HG02759 (cell line): Measurements from ENCODE around the gene IQGAP3.

Experiments used
- ATAC-seq: cut with Tn5 transposase; IDR thresholded peaks from one replicate; pipeline ENCODE4 v1.9.1; 2021; ENCODE audit warnings: mild to moderate bottlenecking, moderate library complexity; ENCODE audit not compliant: unreplicated experiment

Gene IQGAP3

DNA sequence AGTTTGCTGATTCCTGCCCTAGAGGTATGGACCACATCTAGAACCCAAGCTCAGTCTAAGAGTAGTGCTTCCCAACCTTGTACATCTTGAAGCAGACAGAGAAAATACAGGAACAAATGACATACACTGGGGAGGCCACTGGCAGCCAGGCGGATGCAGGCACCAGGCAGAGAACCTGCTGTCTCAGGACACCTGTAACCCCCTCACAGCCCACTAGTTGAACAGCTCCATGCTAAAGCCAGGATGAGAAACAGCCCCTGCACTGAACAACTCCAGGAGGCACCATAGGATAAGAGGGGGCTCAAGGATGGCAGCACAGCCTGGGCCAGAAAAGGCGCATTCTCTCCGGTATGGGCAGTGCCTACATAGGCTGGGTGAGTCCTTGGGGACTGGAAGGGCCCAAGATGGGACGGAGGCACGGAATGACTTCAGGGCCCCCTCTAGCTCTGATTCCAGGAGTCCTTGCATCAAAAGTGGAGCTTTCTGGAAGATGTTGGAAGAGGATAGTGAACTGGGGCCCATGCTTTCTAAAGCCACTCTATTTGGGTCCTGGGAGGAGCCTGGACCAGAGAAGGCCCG, 87.8 kb downstream of the IQGAP3 start:
- ATAC-seq = no peak

DNA sequence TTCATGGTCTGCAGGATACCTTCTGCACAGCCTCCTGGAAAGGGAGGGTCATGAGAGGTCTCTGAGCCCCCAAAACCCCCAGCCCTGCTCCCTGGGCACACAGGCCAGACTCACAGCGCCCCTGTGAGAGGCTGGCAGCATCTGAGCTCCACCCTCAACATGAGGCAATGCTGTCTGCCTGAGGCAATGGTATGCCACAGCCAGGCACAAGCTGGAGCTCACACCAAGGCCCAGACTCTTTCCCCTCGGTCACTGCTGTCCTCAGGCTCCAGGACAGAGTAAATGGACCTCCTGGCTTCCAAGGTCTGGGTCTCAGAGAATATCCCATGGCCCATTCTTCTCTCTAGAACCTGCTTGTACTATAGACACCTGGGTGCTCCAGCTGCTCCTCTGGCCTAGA, 89.0 kb downstream of the IQGAP3 start:
- no peak for ATAC-seq

DNA sequence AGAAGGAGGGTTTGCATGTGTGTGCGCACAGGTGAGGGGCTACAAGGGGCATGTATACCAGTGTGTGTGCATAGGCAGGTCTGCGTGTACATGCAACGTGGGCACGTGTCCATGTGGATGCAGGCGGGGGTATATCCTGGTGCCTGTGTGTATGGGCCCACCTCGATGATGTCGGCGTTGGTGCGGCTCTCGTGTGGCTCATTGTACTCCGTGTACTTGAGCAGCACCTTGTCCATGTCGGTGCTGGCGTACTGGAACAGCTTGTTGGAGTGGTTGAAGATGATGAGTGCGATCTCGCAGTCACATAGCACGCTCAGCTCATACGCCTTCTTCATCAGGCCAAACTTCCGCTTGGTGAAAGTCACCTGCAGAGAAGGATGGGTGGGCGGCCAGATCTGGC, 90.1 kb downstream of the IQGAP3 start:
- ATAC-seq = no peak

DNA sequence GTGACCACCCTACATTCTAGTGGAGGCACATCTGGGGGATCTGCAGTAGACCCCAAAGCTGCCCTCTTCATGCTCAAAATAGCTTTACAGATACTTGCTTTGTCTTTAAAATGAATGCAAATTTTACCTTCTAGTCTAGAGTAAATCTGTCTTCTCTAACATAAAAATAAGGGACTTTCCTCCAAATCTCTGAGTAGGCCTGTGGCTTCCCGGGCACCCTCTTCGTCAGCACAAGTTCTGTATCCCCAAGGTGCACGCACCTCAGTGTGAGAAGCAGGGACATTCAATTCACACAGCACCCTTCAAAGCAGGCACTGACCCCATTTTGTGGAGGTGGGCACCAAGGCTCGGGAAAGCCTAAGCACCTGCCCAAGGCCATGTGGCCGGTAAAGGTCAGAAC, 90.8 kb downstream of the IQGAP3 start:
- no peak for ATAC-seq

DNA sequence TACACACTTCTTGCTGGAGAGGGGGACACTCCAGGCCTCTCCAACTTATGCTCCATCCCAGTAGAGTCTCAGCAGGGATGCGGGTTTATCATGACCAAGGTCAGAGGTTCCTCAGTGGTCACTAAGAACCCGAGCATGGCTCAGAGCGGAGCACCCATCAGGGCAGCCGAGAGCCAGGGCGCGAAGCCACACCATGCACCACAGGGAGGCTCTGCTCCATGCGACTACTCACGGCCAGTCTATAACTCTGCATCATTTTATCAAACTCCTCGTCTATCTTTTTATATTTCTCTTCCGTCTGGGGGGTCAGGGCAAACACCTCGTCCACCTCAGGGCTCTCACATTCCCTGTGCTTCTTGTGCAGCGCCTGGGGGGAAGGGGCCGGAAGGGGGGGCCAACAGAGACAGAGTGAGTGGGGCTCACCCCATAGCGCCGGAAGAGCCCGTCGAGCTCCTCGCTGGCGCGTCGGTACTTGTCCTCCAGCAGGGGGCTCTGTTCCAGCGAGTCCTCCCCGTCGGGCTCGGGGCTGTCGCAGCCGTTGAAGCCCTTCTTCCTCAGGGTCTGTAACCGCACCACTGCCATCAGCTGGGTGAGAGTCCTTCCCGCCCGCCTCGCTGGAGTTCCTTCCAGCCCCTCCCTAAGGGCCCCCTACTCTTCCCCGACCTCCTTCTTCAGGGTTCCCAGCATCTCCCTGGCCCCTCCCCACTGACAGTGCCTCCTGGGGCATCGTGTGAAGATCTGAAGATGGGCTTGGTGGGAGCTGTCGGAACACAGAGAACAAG, 91.8 kb downstream of the IQGAP3 start:
- ATAC-seq = no peak

DNA sequence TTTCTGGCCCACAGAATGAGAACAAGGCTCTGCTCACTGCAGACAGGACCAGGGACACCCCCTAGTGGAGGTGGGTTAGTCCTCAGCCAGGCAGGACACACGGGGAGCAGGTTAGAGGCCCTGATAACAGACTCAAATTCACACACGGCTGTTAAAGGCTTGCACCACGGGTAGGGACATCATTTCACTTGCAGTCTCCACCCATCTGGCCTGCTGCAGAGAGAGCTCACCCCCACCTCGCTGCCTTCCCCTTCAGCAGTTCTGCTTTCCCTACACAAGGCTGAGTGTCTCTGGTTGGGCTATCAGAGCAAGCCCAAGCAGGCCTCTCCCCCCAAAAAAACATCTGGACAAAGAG, 92.4 kb downstream of the IQGAP3 start:
- ATAC-seq = no peak

DNA sequence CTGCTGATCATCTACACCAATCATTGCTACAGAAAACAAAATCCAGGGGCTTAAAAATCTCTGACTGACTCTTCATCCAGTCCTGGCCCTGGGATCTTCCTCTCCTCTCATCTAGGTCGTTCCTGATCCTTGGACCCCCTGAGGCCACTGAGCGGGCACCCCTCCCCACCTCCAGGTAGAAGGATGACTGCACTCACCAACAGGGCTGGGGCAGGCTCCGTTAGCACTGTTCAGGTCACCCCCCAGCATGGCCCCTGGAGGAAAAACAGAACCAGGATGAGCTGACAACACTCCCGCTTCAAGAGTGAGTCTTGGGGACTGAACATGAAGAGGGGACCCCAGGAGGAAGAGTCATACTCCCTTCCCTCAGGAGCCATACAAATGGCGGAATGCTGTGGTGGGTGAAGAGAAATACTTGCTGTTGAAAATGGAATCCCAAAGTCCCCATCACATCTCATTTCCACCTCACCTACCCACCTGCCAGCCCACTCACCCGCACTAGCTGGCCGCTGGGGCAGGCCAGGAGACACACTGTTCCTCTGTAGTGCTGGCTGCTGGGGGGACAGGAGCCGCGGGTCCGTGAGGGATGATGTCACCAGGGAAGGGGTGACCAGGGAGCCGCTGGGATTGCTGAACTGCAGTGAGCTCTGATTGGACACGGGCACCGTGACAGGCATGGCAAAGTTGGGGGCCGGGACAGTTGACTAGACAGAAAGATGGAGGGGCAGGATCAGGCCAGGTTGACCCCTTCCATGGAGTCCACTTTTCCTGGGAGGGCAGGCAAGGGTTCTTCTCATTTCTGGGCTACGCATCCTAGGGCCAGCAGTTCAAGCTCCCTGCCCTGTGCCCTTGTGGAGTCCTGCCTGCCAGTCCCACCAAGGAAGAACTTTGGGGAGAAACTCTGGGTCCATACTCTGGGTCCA, 93.0 kb downstream of the IQGAP3 start:
- ATAC-seq = no peak

DNA sequence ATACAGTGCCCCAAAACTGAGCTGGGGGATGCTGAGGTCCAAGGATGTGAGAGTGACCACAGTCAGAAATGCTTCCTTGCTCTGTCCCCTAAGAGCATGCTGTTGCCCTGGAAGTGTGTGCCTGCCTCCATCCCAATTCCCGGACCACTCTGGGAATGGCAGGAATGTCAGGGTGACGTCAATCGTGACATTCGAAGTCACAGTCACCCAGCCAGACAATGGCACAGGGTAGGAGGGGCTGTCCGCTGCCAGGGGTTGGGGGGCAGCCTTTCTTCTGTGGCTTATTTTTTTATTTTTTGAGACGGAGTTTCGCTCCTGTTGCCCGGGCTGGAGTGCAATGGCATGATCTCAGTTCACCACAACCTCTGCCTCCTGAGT, 94.1 kb downstream of the IQGAP3 start:
- ATAC-seq = no peak

DNA sequence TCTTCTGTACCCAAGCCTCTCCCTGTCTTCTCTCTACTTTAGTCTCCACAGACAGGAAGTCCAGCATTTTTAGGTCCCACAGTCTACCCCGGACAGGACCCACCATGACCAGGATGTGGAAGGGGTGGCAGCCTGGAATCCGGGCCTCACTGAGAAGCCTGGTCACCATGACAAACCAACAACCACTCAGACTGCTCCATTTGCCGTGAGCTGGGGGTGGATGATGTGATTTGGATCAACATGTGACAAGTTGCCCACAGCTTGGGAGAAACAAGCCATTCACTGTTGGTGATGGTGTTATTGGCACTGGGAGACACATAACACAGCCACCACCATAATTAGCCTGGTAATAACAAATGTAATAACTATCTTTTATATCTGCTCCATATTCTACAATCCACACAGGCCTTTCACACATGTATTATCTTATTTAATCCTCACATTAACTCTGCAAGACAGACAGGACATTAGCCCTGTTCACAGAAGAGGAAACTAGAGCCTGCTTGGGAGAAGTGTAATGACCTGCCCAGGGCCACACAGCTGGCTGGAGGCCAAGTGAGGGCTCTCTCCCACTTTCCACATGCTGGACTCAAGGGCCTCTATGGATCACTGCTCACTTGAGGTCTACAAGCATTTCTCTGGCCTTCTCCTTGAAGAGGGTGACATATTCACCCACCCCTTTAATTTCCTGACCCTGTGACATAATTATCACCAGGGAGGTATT, 94.7 kb downstream of the IQGAP3 start:
- ATAC-seq = no peak

DNA sequence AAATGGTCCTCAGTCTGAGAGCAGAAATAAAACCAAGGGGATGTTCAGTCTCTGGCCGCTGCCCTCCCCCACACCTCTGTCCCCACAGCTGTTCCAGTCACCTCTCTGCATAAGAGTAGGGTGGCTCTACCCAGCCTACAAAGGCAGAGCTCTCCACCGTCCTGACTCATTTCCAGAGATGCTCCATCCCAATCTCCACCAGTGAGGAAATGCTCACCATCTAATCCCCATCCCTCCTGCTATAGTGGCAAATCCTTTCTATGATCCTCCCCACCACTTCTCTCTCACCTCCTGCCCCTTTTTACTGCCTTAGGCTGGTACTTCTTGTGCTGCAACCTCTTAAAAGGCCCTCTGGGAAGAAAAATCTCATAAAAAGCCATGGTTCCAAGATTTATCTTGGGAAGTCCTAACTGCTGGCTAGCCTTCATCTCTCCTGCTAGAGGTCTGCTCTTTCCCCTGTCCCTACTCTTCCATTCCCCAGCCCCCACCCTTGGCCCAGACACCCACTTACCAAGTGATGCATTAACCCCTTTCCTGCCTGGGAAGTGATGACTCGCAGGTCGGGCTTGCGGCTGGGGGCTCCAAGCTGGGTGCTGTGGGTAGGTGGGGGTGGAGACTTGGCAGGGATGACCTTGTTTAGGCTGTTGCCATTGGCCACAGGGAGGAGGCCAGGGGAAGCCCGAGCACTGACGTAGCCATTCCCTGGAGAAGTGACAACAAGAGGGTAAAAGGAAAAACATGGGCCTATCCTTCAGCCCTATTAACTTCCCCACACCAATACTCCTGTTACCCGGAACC, 95.7 kb downstream of the IQGAP3 start:
- ATAC-seq = no peak

DNA sequence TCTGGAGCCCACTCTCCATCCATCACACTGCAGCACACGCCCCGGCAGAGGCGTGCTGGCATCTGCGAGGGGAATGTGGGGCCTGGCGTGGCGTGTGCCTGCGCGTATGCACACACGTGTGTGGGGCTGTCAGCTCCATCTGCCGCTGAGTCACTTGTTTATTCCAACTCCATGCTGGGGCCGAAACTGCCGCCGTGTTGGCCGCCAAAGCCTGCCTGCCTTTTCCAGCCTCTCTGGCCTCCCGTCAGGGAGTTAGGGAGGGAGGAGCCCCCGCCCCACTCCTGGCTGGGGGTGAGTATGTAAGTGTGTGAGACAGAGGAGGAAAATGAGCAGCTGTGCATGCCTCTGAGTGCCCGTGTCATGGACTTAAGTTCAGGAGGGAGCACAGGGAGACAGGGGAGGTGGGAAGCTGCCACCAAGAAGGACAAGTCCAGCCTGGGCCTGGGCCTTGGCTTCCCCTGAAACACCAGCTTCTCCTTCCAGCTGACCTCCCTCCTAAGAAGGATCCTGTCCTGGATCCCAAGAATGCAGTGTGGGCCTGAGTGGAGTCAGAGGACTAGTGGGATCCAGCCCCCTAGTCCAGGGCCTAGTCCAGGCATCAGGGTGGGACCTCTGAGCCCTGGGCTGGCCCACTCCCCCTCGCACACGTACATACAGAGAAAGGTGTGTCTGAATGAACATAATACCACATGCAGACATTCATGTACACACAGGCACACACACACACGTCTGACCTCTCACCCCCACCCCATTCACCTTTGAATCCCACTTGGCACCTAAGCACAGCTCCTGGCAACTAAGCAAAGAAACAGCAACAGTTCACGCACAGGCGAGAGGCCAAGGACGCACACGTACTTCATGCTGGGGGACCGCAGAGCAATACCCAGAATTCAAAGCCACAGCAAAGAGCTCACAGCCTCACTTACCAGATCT, 96.5 kb downstream of the IQGAP3 start:
- no peak for ATAC-seq
